ENCODE results near the gene MAP1LC3A.

MAP1LC3A gene

DNA sequence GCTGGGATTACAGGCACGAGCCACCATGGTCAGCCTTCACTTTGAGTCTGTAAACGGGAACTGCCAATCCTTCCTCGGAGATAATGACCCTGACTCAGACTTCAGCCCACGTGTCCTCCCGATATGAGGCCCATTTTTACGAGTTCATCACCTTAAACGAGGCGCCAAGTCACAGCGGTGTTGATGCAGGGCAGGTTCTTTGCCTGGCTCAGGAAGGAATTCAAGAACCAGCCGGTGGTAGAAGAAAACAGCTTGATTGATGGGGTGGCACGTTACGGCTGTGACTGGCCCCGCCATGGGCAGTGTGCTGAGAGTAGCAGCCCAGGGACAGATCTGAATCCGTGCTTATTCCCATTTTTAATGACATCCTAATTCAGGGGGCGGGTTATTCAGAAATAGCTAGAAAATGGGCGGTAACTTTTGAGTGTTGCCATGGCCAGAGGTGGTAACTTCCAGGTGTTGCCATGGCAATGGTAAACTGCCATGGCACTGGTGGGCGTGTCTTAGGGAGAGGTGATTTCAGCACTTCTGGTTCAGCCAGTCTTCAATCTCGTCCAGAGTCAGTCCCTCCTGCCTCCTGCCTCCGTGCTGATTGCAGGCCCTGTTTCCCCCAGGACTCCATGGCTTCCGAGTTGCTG lies 9.1 kb upstream of the MAP1LC3A start:
- no peak for DNase-seq (ENCODE audit: low read depth)

DNA sequence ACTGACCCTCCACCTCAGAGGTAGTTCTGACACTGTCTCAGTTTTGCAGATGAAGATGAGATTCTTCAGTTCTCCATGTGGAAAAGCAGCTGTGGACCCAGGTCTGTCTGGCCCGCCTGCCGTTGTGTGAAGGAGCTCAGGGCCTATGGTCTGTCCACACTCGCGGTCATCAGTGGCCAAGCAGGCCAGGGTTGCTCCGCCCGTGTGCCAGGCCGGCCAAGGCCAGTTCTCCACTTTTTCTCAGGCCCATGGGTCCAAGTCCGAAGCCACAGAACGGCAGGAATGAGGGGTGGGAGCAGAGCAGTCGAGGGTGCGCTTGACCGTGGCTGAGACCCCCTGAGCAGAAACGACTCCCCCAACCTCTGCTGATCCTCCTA lies 8.6 kb upstream of the MAP1LC3A start:
- DNase-seq (ENCODE audit: low read depth): no peak

DNA sequence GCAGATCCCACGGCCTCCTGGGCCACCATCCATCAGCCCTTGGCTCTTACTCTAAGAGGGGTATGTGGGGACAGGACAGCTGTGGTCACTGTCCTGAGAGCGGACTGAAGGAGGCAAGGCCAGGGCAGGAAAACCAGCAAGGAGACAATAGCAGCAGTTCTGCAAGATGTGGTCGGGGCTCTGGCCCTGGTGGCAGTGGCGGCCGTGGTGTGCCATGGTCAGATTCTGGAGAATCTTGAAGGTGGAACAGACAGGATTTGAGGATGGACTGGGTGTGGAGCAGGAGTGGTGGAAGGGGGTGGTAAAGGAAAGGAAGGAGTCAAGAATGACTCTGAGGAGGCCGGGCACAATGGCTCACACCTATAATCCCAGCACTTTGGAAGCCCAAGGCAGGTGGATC lies 5.9 kb upstream of the MAP1LC3A start:
- no peak for DNase-seq (ENCODE audit: low read depth)

DNA sequence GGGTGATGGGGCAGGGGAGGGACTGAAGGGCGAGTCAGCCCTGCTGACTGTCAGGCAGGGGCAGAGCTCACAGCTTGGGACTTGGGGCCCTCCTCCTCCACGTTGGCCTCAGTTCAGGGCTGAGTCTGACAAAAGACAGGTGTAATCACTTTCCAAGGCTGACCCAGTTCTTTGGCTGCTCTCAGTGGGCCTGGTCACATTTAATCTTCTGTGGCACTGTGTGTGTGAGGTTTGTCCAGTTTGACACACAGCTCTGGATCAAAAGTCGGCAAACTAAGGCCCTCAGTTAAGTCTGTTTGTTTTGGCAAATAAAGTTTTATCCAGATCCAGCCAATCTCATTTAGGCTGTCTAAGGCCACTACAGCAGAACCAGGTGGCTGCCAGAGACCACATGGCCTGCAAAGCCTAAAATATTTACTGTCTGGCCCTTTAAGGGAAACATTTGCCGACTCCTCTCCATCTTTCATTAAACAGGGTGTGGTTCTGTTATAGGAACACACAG lies 5.1 kb upstream of the MAP1LC3A start:
- DNase-seq (ENCODE audit: low read depth): no peak

DNA sequence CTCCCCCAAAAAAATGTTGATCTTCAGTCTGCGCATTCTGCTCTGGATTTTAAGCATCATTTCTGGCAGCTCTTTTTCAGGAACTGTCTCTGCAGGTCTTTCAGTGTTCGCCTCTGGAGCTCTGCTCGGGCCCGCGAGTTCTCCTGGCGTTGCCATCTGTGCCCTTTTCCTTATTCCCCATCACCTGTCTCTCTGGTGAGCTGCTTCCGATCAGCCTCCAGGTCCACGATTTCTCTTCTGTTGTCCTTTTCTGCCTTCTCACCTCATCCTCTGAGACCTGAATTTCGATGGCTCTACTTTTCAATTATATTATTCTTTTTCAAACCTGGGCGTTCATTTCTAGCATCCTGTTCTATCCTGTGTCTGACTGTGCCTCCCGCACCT lies 590 bp upstream of the MAP1LC3A start:
- DNase-seq (ENCODE audit: low read depth): no peak

DNA sequence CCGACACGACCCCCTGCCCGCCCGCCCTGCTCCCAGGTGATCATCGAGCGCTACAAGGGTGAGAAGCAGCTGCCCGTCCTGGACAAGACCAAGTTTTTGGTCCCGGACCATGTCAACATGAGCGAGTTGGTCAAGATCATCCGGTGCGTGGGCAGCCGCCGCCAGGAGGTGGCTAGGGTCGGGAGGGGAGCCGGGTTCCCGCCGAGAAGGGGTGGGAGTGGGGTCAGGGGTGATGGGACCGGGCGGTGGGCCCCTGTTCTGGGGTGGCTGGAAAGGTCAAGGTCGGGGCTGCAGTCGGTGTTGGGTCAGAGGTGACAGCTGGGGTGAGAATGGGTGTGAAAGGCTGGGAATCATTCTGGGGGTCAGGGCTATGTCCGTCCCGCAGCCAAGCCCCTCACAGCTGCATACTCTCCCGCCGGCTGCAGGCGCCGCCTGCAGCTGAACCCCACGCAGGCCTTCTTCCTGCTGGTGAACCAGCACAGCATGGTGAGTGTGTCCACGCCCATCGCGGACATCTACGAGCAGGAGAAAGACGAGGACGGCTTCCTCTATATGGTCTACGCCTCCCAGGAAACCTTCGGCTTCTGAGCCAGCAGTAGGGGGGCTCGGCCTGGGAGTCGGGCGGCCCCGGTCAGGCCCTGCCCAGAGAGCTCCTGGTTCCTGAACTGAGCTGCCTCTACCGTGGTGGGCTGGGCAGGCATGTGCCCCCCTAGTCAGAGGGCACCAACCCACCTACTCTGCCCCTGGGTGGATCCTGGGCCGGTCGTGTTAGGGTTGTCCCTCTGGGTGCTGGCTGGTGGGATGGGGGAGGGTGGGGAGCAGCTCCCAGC lies 1.0 kb downstream of the MAP1LC3A start:
- no peak for DNase-seq (ENCODE audit: low read depth)

DNA sequence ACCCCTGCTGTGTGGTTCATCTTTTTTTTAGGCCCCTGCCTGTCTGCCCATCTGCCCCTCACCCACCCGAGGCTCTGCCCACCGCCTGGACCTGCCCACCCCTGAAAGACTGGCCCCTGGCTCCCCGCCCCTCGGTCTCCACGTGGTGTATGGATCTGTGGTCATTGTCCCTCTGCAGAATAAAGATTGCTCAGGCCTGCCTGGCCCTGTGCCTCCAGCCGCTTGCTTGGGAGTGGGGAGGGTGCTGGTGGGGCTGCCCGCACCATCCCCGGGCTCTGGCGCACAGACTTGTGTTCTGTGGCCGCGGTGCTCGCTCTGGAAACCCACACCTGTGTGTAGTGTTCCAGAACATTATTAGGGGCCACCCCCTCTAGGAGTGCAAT lies 1.6 kb downstream of the MAP1LC3A start:
- DNase-seq (ENCODE audit: low read depth): no peak

DNA sequence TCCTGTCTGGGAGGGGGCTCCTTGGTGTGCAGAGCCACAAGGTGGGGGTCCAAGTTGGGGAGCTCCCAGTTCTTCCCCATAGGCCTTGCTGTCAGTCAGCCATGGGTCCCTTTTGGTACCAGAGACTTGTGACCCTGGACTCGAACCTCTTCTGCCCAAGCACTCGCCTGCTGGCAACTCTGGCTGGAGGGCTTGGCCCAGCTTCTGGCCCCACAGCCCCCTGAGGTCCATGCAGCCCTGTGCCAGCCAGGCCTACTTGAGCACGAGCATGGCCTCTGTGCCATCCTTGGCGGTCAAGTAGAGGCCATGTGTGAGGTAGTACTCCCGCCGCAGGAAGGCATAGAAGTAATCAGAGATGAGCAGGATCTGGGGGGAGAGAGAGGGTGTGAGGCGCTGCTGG lies 2.1 kb downstream of the MAP1LC3A start:
- no peak for DNase-seq (ENCODE audit: low read depth)

DNA sequence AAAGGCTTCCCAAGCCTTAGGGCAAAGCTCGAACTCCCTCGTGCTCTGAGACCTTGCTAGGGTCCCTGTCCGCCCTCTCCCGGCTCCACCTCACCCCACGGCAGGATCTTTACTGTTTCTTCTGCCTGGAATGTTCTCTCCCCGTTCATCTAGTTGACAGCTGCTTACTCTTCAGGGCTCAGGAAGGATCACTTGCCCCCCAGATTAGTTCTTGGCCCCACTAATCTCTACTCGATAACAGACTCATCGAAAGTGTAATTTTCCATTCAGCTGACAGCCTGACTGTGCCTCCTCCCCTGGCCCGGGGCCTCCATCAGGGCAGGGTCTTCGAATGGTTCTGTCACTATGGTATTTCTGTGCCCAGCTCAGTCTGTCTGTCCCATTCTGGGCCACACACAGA lies 3.1 kb downstream of the MAP1LC3A start:
- no peak for DNase-seq (ENCODE audit: low read depth)

DNA sequence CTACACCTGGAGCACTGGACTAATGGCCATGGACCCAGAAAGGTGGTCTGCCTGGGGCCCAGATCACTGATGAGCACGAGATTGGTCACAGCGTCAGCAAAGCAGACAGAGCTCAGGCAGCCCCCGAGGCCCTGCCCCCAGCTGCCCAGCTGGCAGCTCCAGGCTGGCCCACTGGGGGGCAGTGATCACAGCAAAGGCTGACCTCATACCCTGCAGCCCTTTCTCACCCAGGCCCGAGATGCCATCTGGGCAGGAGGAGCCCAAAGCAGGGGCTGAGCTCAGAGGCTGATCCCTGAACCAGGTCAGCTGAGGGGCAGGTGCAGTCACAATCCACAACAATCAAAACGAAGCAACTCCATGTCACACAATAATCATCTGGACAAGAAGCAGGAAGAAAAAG lies 4.1 kb downstream of the MAP1LC3A start:
- DNase-seq (ENCODE audit: low read depth): no peak

DNA sequence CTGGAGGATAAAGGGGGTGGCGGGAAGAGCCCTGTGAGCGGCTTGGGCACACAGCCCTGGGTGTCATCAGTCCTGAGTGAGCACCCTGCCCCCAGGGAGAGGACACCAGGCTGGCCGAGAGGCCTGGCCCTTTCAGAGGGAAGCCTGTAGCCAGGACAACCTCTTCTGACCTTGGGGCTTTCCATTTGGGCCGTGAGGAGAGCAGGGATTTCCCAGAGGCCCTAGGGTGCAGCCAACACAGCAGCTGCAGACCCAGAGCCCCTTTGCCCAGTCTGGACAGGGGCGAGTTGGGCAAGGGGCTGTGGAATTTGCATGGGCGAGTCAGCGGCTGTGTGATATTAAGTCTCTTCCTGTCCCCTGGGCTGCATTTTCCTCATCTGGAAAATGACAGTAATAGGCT lies 6.3 kb downstream of the MAP1LC3A start:
- no peak for DNase-seq (ENCODE audit: low read depth)

DNA sequence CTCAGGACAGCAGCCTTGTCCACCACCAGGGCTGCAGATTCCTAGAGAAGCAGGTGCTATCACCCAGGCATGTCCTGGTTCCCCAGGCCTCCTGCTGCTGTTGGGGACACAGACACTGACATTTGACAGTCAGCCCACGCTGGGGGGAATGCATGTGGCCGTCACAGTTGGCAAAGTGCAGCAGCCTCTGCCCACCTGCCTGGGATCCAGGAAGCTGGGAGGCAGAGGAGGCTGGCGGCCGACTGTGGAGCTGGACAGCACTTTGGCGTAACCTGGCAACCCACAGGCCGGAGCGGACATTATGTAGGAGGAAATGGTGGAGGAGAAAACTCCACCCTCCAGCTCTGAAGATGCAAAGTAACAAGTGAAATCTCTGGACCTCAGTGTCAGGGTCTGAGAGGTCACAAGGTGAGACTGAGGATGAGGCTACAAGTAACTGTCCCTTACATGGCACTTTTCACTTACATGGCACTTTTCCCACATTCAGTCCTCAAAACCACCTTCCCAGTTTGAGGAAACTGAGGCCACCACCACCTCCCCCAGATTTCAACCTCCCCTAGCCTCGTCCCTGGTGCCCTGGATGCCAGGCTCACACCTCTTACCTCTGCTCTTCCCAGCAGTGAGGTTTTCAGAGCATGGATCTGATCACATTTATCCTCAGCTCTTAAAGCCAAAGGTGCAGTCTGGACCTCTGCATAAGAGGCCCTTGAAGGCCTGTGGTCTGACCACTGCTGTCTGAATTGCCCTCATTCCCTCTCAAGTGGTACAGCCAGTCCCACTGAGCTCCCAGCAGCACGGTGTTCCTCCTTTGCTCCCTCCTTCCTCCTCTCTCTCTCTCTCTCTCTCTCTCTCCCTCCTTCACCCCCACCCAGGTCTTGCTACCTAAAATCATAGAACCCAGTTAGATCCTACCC lies 8.7 kb downstream of the MAP1LC3A start:
- no peak for DNase-seq (ENCODE audit: low read depth)

DNA sequence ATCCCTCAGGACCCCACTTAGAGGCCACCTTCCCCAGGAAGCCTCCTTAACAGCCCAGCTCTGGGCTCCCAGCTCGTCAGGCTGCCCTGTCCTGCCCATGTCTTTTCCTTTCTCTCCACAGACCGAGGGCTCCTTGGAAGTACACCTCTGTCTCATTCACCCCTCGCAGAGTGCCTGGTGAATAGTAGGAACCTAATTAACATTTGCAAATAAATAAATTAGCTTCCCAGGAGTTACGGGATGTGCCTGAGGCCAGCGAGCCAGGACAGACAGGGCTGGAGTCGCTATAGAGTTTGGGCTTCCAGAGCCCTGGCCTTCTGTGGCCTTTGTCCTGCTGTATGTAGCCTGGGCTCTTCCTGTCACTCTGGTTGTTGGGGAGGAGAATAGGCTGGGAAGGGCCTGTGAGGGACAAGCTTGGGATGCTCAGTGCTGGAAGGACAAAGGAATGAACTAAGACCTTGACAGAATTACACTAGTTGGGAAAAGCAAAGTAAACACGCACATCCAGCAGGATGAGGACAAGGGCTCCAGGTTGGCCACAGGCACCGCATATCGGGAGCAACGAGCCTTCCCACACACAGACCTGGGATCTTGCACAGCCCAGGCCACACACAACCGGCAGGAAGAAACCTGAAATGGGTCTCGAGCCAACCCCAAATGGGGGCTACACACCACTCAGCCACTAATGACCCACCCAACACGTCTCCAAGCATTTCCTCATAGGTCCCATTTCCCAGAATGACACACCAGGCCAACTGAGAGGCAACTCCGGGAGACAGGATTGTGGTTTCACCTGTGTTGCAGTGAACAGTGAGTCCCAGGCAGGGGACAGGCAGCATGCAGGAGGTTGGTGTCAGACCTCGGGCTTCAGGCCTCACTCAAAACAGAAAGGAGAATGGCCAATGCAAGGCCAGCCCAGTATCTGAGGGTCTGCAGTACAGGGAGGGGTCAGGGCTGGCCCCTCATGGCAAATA lies 9.7 kb downstream of the MAP1LC3A start:
- DNase-seq (ENCODE audit: low read depth): no peak

DNA sequence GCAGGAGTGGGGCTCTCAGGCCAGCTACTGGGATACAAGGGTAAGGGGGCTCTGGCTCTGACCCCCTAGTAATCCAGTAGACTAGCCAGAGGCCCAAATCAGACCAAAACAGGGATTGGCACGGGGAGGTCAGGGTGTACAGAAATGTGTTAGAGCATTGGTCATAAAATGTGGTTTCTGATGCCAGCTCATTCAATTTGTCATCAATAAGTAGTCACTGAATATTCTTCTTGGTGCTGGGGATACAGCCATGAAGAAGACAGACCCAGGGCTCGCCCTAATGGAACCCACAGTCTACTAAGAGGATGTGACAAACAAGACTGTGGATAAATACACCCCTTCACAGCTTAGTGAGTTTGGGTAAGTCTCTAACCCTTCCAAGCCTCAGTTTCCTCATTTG lies 11.1 kb downstream of the MAP1LC3A start:
- DNase-seq (ENCODE audit: low read depth): no peak

DNA sequence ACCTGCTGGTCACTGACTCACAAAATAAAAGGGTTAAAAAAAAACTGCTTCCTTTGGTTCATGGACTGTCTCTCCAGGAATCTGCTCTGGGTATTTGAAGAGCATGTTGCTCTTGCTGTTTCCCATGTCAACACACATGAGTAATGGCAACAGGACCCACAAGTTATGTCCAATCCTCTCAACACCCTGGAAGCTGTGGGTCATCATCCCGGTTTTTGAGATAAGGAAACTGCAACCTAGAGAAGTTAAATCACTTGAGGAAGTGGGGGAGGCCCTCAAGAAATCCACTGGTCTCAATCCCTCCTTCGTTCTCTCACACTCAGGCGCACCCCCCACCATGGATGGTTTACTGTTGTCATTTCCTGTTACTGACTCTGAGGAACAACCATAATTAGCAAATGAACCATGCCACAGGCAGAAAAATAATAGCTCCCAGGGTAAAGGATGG lies 12.4 kb downstream of the MAP1LC3A start:
- DNase-seq (ENCODE audit: low read depth): no peak

DNA sequence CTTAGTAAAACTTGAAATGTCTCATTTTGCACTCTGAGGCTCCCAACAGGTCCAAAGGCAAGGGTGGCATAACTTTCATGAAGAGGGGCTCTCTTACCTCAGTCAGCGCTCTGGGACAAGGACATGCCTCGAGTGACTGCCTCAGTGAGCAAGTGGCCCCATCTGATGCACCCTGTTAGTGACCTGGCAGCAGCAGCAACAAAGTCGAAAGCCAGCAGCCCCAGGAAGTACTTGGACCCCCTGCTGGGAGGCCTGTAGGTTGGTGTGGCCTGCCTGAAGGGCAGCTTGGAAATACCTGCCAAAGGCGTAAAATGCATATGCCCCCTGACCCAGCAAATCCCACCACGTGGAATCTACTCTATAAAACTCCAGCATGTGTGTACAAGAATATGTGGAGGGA lies 13.2 kb downstream of the MAP1LC3A start:
- no peak for DNase-seq (ENCODE audit: low read depth)

DNA sequence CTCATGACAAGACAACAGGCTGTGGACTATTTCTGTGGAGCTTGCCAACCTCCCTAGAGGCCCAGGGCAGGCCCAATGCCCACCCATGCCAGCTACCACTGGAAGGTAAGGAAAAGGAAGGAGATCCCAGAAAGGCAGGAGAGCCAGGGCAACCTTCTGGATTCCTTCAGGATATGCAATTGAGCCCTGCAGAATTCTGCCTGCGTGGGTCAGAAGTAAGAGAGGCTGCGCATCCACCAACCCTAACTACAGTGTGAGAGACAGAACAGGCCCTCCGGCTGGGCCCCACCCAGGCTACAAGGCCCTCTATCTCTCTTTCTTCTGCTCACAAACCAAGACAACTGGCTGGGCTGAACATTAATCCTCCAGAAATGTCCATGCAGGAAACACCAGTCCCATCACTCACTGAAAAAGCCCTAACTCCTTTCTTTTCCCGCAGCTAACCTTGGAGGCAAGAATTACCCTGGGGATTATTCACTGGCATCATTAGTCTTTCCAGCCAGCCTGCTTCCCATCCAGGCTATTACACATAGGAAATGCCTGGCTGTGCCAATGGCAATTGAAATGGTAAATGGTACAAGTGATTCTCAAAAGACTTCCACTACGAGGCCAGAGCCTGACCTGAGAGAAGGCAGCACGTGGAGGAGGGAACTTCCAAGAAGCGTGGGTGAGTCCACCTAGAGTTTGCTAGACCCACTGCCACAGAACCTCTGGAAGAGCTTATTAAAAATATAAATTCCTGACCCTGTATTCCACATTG lies 15.2 kb downstream of the MAP1LC3A start:
- DNase-seq (ENCODE audit: low read depth): no peak

DNA sequence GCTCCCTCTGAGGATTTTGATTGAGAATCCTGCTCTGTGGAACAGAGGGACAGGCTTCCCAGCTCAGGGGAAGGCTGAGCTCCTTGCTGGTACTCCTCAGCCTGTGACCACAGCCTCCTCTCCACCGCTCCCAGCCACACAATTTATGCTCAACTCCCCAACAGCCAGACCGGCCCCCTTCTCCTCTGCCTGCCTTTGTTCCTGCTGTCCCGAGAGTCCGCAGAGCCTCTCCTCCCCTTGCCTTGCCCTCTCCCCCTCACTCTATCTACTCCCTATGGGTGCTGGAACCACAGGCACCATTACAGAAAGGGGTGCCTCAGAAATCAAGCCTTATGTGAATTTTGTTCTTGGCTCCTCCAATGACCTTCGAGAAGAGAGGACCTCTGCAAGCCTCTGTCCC lies 15.9 kb downstream of the MAP1LC3A start:
- no peak for DNase-seq (ENCODE audit: low read depth)

DNA sequence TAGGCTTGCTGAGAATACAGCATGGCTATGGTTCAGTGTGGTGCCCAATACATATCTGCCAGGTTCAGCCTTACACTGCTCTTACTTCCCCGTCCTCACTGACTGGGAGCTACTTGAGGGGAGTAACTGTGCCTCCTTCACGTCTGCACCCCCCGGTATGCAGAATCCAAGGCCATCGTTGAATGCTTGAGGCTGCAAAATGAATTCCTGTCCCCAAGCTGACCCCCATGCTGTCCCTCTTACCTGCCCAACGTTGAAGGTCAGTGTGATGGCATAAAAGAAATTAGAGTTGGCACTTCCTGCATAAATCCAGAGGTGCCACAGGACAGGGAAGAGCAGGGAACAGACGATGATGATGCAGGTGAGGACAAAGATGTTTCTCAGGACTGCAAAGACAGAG lies 16.3 kb downstream of the MAP1LC3A start:
- DNase-seq (ENCODE audit: low read depth): no peak

DNA sequence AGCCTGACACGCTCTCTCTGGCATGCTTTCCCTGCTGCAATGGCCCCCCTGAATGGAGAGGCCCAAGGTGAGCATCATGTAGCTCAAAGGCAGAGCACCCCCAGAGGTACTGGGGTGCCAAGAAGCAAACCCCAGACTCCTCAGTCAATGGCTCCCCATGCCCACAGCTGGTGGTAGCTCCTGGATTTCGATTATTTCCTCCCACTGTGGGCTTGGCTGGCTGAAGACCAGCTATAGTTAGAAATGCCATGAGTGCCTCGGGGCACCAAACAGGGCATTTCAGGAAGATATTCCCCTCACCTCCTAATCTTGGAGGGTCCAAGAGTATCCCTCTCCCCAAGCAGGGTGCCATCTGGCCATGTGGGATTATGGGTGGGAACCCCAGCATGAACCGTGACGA lies 16.8 kb downstream of the MAP1LC3A start:
- DNase-seq (ENCODE audit: low read depth): no peak

DNA sequence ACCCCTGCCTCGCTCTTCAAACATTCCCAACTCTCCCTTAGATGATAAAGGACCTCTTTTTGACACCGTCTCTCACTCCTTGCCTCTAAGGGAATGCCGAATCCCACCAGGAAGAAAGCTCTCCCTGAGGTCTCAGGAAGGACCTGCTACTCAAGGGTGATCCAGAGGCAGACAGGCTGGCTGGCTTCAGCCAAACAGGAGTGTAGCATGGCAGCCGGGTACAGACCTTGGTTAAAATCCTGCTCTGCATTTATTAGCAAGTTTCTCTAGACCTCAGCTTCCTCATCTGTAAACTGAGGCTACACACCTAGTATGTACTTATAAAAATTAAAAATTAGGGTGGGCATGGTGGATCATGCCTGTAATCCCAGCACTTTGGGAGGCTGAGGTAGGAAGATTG lies 17.2 kb downstream of the MAP1LC3A start:
- DNase-seq (ENCODE audit: low read depth): no peak
